UCSD-AML1 (cell line): ENCODE data around the gene CHRNB2.
"Not testable (repeated sequence)": the region's sequence is repeated elsewhere in the genome, so short reads cannot be mapped to it uniquely, and the experiment has no call there.

Source experiments
- DNase-seq: peaks from one replicate; lab custom pipeline; 2025; ENCODE audit not compliant: unreplicated experiment; lab: John Stamatoyannopoulos, UW

The CHRNB2 gene

GRCh38 chr1:154567386-154568156 is at the start of gene CHRNB2:
CHRNB2 (plus strand) TSS chr1:154567778; CDS start chr1:154568045, 267 bp downstream.
- DNase-seq = peak; percentile 69

- DNase-seq = peak; percentile 38
These were observed 48.0 kb upstream of the CHRNB2 start for GRCh38 chr1:154519591-154519991.

GRCh38 chr1:154520333-154520732 is 47.2 kb upstream of the CHRNB2 start:
- DNase-seq = no peak

- DNase-seq = no peak
These were observed 45.9 kb upstream of the CHRNB2 start for GRCh38 chr1:154521695-154522094.

- DNase-seq = no peak
These were observed 42.7 kb upstream of the CHRNB2 start for GRCh38 chr1:154524881-154525280.

GRCh38 chr1:154527192-154527591 is 40.4 kb upstream of the CHRNB2 start:
- DNase-seq = no peak

- no peak for DNase-seq
These were observed 38.3 kb upstream of the CHRNB2 start for GRCh38 chr1:154529308-154529707.

GRCh38 chr1:154531950-154532349 is 35.6 kb upstream of the CHRNB2 start:
- not testable (repeated sequence) for DNase-seq

GRCh38 chr1:154533952-154534844 is 33.4 kb upstream of the CHRNB2 start:
- DNase-seq = no peak

GRCh38 chr1:154536570-154536969 is 31.0 kb upstream of the CHRNB2 start:
- DNase-seq = no peak

GRCh38 chr1:154539486-154540483 is 27.8 kb upstream of the CHRNB2 start:
- DNase-seq = no peak

GRCh38 chr1:154541231-154541630 is 26.3 kb upstream of the CHRNB2 start:
- no peak for DNase-seq

- DNase-seq = peak; percentile 72
These were observed 21.1 kb upstream of the CHRNB2 start for GRCh38 chr1:154546264-154547063.

GRCh38 chr1:154547105-154547732 is 20.4 kb upstream of the CHRNB2 start:
- no peak for DNase-seq

- no peak for DNase-seq
These were observed 19.6 kb upstream of the CHRNB2 start for GRCh38 chr1:154548028-154548427.

- no peak for DNase-seq
These were observed 18.3 kb upstream of the CHRNB2 start for GRCh38 chr1:154549202-154549770.

GRCh38 chr1:154550070-154550469 is 17.5 kb upstream of the CHRNB2 start:
- DNase-seq = no peak

- no peak for DNase-seq
These were observed 16.9 kb upstream of the CHRNB2 start for GRCh38 chr1:154550657-154551056.

- no peak for DNase-seq
These were observed 16.1 kb upstream of the CHRNB2 start for GRCh38 chr1:154551474-154551873.
